SK-N-SH (cell line): ENCODE measurements around the gene PLA2G4B. TPM values are rescaled to one million over a fixed set of nuclear protein-coding genes. Genes with fewer than 3 reads are reported as not detected.

Source experiments
- CTCF ChIA-PET: fragments of 300-600, 350-600 bp; formaldehyde crosslinking; extraction: SDS; loops from one replicate; lab custom pipeline; 2021; lab: Yijun Ruan, JAX
- POLR2A ChIA-PET: fragments of 350-600 bp; sonication (Branson Sonifier 250); formaldehyde crosslinking; extraction: SDS; loops from one replicate; lab custom pipeline; 2020; ENCODE audit warnings: antibody characterized with exemption, inconsistent platforms; lab: Yijun Ruan, JAX
- DNase-seq: peaks from one replicate; pipeline ENCODE4 v3.0.0; 2012
- H2AFZ ChIP-seq: fragments of 200-600 bp; sonication (generic); 2 replicates; pipeline ENCODE4 v1.8.1; 2016; ENCODE audit warnings: antibody characterized with exemption, mild to moderate bottlenecking, low read depth
- H3F3A ChIP-seq: fragments of 200-600 bp; sonication (generic); replicated peaks from 2 replicates; pipeline ENCODE3; 2016; ENCODE audit warnings: antibody characterized with exemption, mild to moderate bottlenecking; ENCODE audit not compliant: insufficient read depth
- H3K27ac ChIP-seq, 2 experiments: fragments of 200-500 bp in 1 of 2; fragments of 200-600 bp in 1 of 2; sonication (Bioruptor generic) in 1 of 2; sonication (generic), shearing (Covaris generic) in 1 of 2; 2 replicates each; pipeline versions ENCODE4 v1.5.1 to v1.6.1; 2014 to 2016; ENCODE audit warnings: low read depth in 2 of 2, inconsistent platforms in 1 of 2, low read length in 1 of 2, mild to moderate bottlenecking in 1 of 2, mixed read lengths in 1 of 2
- H3K27me3 ChIP-seq: fragments of 200-600 bp; sonication (generic), shearing (Covaris generic); 2 replicates; pipeline ENCODE4 v1.6.1; 2016; ENCODE audit warnings: mixed run types; ENCODE audit not compliant: insufficient read depth
- H3K36me3 ChIP-seq, 2 experiments: fragments of 200-500 bp in 1 of 2; fragments of 200-600 bp in 1 of 2; sonication (Bioruptor generic) in 1 of 2; sonication (generic) in 1 of 2; replicated peaks in 1 of 2; 2 replicates each; pipeline versions ENCODE3 to v1.5.1; 2014 to 2016; ENCODE audit warnings: low read length in 1 of 2, mild to moderate bottlenecking in 1 of 2; ENCODE audit not compliant: insufficient read depth in 2 of 2, control insufficient read depth in 1 of 2
- H3K4me1 ChIP-seq, 2 experiments: fragments of 200-500 bp in 1 of 2; fragments of 200-600 bp in 1 of 2; sonication (Bioruptor generic) in 1 of 2; sonication (generic), shearing (Covaris generic) in 1 of 2; 2 replicates each; pipeline versions ENCODE4 v1.5.1 to v1.6.1; 2014 to 2016; ENCODE audit warnings: low read depth in 1 of 2, low read length in 1 of 2, mixed run types in 1 of 2; ENCODE audit not compliant: insufficient read depth in 2 of 2, control insufficient read depth in 1 of 2
- H3K4me2 ChIP-seq: fragments of 200-600 bp; sonication (generic), shearing (Covaris generic); 2 replicates; pipeline ENCODE4 v1.6.1; 2017; ENCODE audit warnings: mixed run types
- H3K4me3 ChIP-seq, 2 experiments: fragments of 200-500 bp in 1 of 2; fragments of 200-600 bp in 1 of 2; sonication (Bioruptor generic) in 1 of 2; sonication (generic), shearing (Covaris generic) in 1 of 2; 2 replicates each; pipeline versions ENCODE4 v1.5.1 to v1.8.1; 2014 to 2016; ENCODE audit warnings: low read depth in 2 of 2, inconsistent platforms in 1 of 2, low read length in 1 of 2, mild to moderate bottlenecking in 1 of 2, mixed read lengths in 1 of 2, moderate library complexity in 1 of 2
- H3K79me2 ChIP-seq: fragments of 200-600 bp; sonication (generic); 2 replicates; pipeline ENCODE4 v1.8.1; 2017; ENCODE audit warnings: mild to moderate bottlenecking; ENCODE audit not compliant: insufficient read depth
- H3K9ac ChIP-seq: fragments of 200-600 bp; sonication (generic); 2 replicates; pipeline ENCODE4 v1.6.1; 2017; ENCODE audit warnings: mixed run types
- H3K9me2 ChIP-seq: fragments of 200-600 bp; sonication (generic); 2 replicates; pipeline ENCODE4 v1.6.1; 2017; ENCODE audit warnings: mixed run types
- H3K9me3 ChIP-seq: fragments of 200-600 bp; sonication (generic); 2 replicates; pipeline ENCODE4 v1.6.1; 2017; ENCODE audit warnings: mixed run types, mild to moderate bottlenecking, moderate library complexity
- H4K20me1 ChIP-seq: fragments of 200-600 bp; sonication (generic); 2 replicates; pipeline ENCODE4 v1.6.1; 2017; ENCODE audit warnings: mild to moderate bottlenecking, mixed run types; ENCODE audit not compliant: insufficient read depth
- EP300 ChIP-seq, 2 experiments: IDR thresholded peaks; 2 replicates each; pipeline versions ENCODE4 v1.4.0 to v1.6.1; 2012; ENCODE audit warnings: borderline replicate concordance in 1 of 2, low read depth in 1 of 2, low read length in 1 of 2
- FOXM1 ChIP-seq: IDR thresholded peaks from 2 replicates; pipeline ENCODE4 v1.4.0; 2012; ENCODE audit warnings: low read depth, mild to moderate bottlenecking
- GATA2 ChIP-seq: sonication (generic); formaldehyde crosslinking; IDR thresholded peaks from 2 replicates; pipeline ENCODE4 v1.5.0; 2020; ENCODE audit warnings: mild to moderate bottlenecking, missing genetic modification reagents
- JUND ChIP-seq: IDR thresholded peaks from 2 replicates; pipeline ENCODE4 v1.4.0; 2012
- RAD21 ChIP-seq: IDR thresholded peaks from 2 replicates; pipeline ENCODE4 v1.6.1; 2012; ENCODE audit warnings: mild to moderate bottlenecking, low read length
- SMC3 ChIP-seq: IDR thresholded peaks from 2 replicates; pipeline ENCODE4 v1.6.1; 2012; ENCODE audit warnings: low read depth, low read length, improper control_type of control experiment
- YY1 ChIP-seq: IDR thresholded peaks from 2 replicates; pipeline ENCODE4 v1.4.0; 2012; ENCODE audit warnings: low read depth, mild to moderate bottlenecking
- WGBS: methylation state at CpG from one replicate; pipeline ENCODE4 v1.1.6; 2017; ENCODE audit warnings: low lambda C conversion rate; 5-methylcytosine and 5-hydroxymethylcytosine counted together
- polyA plus RNA-seq, 3 experiments: library from polyadenylated mRNA; depleted of rRNA; stranded (reverse); fragments of >200 nt; gene quantifications; 2 replicates each; pipeline ENCODE4 v1.2.3, GENCODE V29; 2012
- small RNA-seq, 7 experiments: library from RNA; depleted of rRNA; stranded (forward); fragments of <200 nt; gene quantifications; one replicate each; pipeline ENCODE3, GENCODE V24; 2012
- TF ChIP-seq, protein P1 (sequence below): IDR thresholded peaks from 2 replicates; pipeline ENCODE4 v1.4.0; 2012; ENCODE audit warnings: low read depth, borderline replicate concordance
- TF ChIP-seq, protein P2 (sequence below): IDR thresholded peaks from 2 replicates; pipeline ENCODE4 v1.4.0; 2012; ENCODE audit warnings: low read depth
- TF ChIP-seq, protein P3 (sequence below): fragments of 150-350 bp; IDR thresholded peaks from 2 replicates; pipeline ENCODE4 v1.6.1; 2016; ENCODE audit warnings: mild to moderate bottlenecking, low read depth, low read length

Gene PLA2G4B
- polyA plus RNA-seq, 1 of the 3 experiments (the other 2 are of a cell fraction) = 5.3 TPM

DNA sequence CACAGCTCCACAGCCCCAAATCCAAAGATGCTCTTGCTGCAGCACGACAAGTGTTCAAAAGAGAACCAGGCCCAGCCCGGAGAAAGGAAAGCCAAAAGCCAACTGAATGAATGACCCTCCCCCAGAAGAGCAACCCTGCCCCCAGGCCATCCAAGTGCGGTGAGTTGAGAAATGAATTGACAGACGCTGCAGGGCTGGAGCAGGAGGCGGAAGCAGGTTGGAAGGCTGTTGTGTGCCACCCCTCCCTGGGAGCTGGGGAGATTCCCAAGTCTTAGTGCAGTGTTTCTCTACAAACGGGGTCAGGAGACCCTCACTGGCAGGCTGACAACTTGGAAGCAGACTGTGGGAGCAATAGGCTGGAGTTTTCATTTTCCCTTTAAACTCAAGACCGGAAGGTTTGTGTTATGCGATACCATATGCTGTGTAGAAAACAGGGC lies 58.7 kb downstream of the PLA2G4B start:
- no peaks in the 10 kb centered on the region for H4K20me1 ChIP-seq
- no peaks in the 10 kb centered on the region for H3K9me2 ChIP-seq
- H3K79me2 ChIP-seq = no peaks in the 10 kb centered on the region
- peaks cover 12 to 38% of the 10 kb centered on the region in 2 experiments; a peak in 3 of 4 replicates for H3K4me1 ChIP-seq
- no peak overlapping the region for H3K27ac ChIP-seq
- H3K9me3 ChIP-seq = no peaks in the 10 kb centered on the region
- H3K36me3 ChIP-seq = peaks cover 5 to 12% of the 10 kb centered on the region in 2 experiments
- WGBS = 93% methylated on average over 6 of the region's 8 CpGs
- H3K4me2 ChIP-seq = no peak overlapping the region
- H3F3A ChIP-seq = peaks cover 20% of the 10 kb centered on the region
- no peak overlapping the region for H3K9ac ChIP-seq
- DNase-seq = no peak
- H3K4me3 ChIP-seq = no peak overlapping the region
- TF ChIP-seq FOXM1 (no peak), SMC3 (no peak), RAD21 (no peak), EP300 (IDR thresholded peaks at IDR 0.05; ENCODE audit: borderline replicate concordance in 1 of 2, low read depth in 1 of 2, low read length in 1 of 2) (no peak), JUND (no peak), YY1 (no peak), GATA2 (CRISPR knock-in tag) (no peak)
- TF ChIP-seq, protein P1, sequence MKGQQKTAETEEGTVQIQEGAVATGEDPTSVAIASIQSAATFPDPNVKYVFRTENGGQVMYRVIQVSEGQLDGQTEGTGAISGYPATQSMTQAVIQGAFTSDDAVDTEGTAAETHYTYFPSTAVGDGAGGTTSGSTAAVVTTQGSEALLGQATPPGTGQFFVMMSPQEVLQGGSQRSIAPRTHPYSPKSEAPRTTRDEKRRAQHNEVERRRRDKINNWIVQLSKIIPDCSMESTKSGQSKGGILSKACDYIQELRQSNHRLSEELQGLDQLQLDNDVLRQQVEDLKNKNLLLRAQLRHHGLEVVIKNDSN = no peak
- TF ChIP-seq, protein P2, sequence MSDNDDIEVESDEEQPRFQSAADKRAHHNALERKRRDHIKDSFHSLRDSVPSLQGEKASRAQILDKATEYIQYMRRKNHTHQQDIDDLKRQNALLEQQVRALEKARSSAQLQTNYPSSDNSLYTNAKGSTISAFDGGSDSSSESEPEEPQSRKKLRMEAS = no peak
- TF ChIP-seq, protein P3, sequence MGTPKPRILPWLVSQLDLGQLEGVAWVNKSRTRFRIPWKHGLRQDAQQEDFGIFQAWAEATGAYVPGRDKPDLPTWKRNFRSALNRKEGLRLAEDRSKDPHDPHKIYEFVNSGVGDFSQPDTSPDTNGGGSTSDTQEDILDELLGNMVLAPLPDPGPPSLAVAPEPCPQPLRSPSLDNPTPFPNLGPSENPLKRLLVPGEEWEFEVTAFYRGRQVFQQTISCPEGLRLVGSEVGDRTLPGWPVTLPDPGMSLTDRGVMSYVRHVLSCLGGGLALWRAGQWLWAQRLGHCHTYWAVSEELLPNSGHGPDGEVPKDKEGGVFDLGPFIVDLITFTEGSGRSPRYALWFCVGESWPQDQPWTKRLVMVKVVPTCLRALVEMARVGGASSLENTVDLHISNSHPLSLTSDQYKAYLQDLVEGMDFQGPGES = no peak
- ChIA-PET CTCF (interaction anchor here (1.7 kb wide), 1 partner anchor 125 kb away, joined by 7 read pairs; no protein-coding TSS in a partner anchor), POLR2A (no interaction called here)
- H2AFZ ChIP-seq = no peak overlapping the region
- H3K27me3 ChIP-seq = no peaks in the 10 kb centered on the region

Small RNA genes within 50 kb of the gene (small RNA-seq; reads per million reads assigned to genes)
- 0 to 1.0 (median 0) reads per million in 7 experiments for gene JMJD7-PLA2G4B
- gene MIR4310 = 0 reads per million in 7 experiments
- gene RNA5SP393 = 0 reads per million in 7 experiments

Other genes starting within 250 kb of the PLA2G4B start
- 2.3 and 2.9 TPM in 2 replicates for gene MGA, start 178.4 kb upstream of the PLA2G4B start, polyA plus RNA-seq (2012; rRNA removed)
- gene MAPKBP1, start 64.4 kb upstream of the PLA2G4B start, polyA plus RNA-seq (2012; rRNA removed) = 5.2 and 6.7 TPM in 2 replicates
- gene JMJD7, start 10.8 kb upstream of the PLA2G4B start, polyA plus RNA-seq (2012; rRNA removed) = 6.5 and 6.8 TPM in 2 replicates
- 0.23 TPM in 2 replicates for gene SPTBN5, start 55.2 kb downstream of the PLA2G4B start, polyA plus RNA-seq (2012; rRNA removed)
- 16.9 and 17.5 TPM in 2 replicates for gene EHD4, start 133.7 kb downstream of the PLA2G4B start, polyA plus RNA-seq (2012; rRNA removed)
- gene PLA2G4E, start 182.2 kb downstream of the PLA2G4B start, polyA plus RNA-seq (2012; rRNA removed) = not detected in 2 replicates